ENCODE results near the gene SLC49A3. TPM values are rescaled to one million over a fixed set of nuclear protein-coding genes. Genes with fewer than 3 reads are reported as not detected.

SLC49A3 gene
- total and polyA plus RNA-seq, 10 of the 15 experiments (the other 5 are each of a cell fraction or from before 2014, with no cell fraction given), result 0.09 to 0.85 (median 0.18) TPM; not detected in 4

GRCh38 chr4:675036-675882, 13.7 kb downstream of the SLC49A3 start (continued):
- TF ChIP-seq ZBTB4 (CRISPR knock-in tag; IDR thresholded peaks at IDR 0.05), result no peak
- TF ChIP-seq RBBP5 (conservative IDR thresholded peaks at IDR 0.05), result no peak
- 0 out of 2 replicates have a peak, but pooled peaks have one; percentile 35 for TF ChIP-seq SIN3A (IDR thresholded peaks at IDR 0.05; ENCODE audit: low read depth, low read length)
- no peak for TF ChIP-seq CTCF (IDR thresholded peaks at IDR 0.05 in 2 of 3, conservative IDR thresholded peaks at IDR 0.05 in 1 of 3; ENCODE audit: control insufficient read depth in 2 of 3, extremely low read depth in 1 of 3, insufficient read depth in 1 of 3, low read depth in 3 of 3, low read length in 3 of 3)
- no peak for TF ChIP-seq IKZF2 (IDR thresholded peaks at IDR 0.05)
- no peak for TF ChIP-seq E2F4 (IDR thresholded peaks at IDR 0.05; ENCODE audit: low read depth, low read length)
- TF ChIP-seq SMARCA5 (IDR thresholded peaks at IDR 0.05), result no peak
- 0 out of 2 replicates have a peak, but pooled peaks have one; percentile 2 for TF ChIP-seq EED (IDR thresholded peaks at IDR 0.05; ENCODE audit: low read depth)
- no peak for TF ChIP-seq TAF1 (IDR thresholded peaks at IDR 0.05; ENCODE audit: borderline replicate concordance, low read depth, low read length)
- peak; percentile 4 for TF ChIP-seq MYC (IDR thresholded peaks at IDR 0.05; ENCODE audit: insufficient read depth, insufficient read length, insufficient replicate concordance, low read length, severe bottlenecking)
- TF ChIP-seq YY1 (IDR thresholded peaks at IDR 0.05; ENCODE audit: low read depth, low read length), result 0 out of 2 replicates have a peak, but pooled peaks have one; percentile 35
- no peak for TF ChIP-seq HCFC1 (IDR thresholded peaks at IDR 0.05; ENCODE audit: low read length)
- no peak for TF ChIP-seq BRCA1 (IDR thresholded peaks at IDR 0.05; ENCODE audit: low read depth, low read length)
- TF ChIP-seq ZNF687 (IDR thresholded peaks at IDR 0.05), result no peak
- TF ChIP-seq SREBF1 (IDR thresholded peaks at IDR 0.05; ENCODE audit: low read length), result no peak
- TF ChIP-seq NFYA (IDR thresholded peaks at IDR 0.05; ENCODE audit: borderline replicate concordance, low read depth, low read length), result no peak
- TF ChIP-seq CHD1 (IDR thresholded peaks at IDR 0.05; ENCODE audit: low read depth, low read length), result no peak
- TF ChIP-seq FOXM1 (IDR thresholded peaks at IDR 0.05; ENCODE audit: low read depth, low read length), result no peak
- TF ChIP-seq SUPT20H (IDR thresholded peaks at IDR 0.05; ENCODE audit: borderline replicate concordance, control insufficient read depth, low read depth, low read length), result no peak
- no peak for TF ChIP-seq NFIC (IDR thresholded peaks at IDR 0.05; ENCODE audit: low read depth, low read length)

Measured in GM12878 (cell line).